Activated CD4-positive, alpha-beta T cell treated with anti-CD3 and anti-CD28 coated beads for 36 hours (primary cell): ENCODE results near the gene LTB. TPM values are rescaled to one million over a fixed set of nuclear protein-coding genes. Genes with fewer than 3 reads are reported as not detected.

Experiments
- ATAC-seq: fragments of 200-7000 bp; cut with Tn5 transposase; one replicate; pipeline ENCODE4 v1.10.0; 2021; ENCODE audit warnings: mild to moderate bottlenecking, moderate library complexity
- CTCF ChIA-PET: fragments of 350-600 bp; sonication (Branson Sonifier 250); formaldehyde crosslinking; loops from one replicate; lab custom pipeline; 2021; ENCODE audit warnings: antibody characterized with exemption; lab: Charles Lee
- POLR2A ChIA-PET: fragments of 350-600 bp; sonication (Branson Sonifier 250); formaldehyde crosslinking; loops from one replicate; lab custom pipeline; 2021; ENCODE audit warnings: antibody characterized with exemption, inconsistent platforms; lab: Charles Lee
- DNase-seq: peaks from one replicate; pipeline ENCODE4 v3.0.0-alpha.2; 2020
- H3K27ac Mint-ChIP-seq: one replicate; pipeline ENCODE4 v1.8.0; 2021; ENCODE audit warnings: mixed read lengths
- H3K27me3 Mint-ChIP-seq: one replicate; pipeline ENCODE4 v1.8.0; 2021; ENCODE audit warnings: mixed read lengths
- H3K36me3 Mint-ChIP-seq: one replicate; pipeline ENCODE4 v1.8.0; 2021; ENCODE audit warnings: low read depth, mixed read lengths
- H3K4me1 Mint-ChIP-seq: one replicate; pipeline ENCODE4 v1.8.0; 2021; ENCODE audit warnings: mixed read lengths
- H3K4me3 Mint-ChIP-seq: one replicate; pipeline ENCODE4 v1.8.0; 2021; ENCODE audit warnings: mild to moderate bottlenecking, moderate library complexity, mixed read lengths
- H3K9me3 Mint-ChIP-seq: one replicate; pipeline ENCODE4 v1.8.0; 2021; ENCODE audit warnings: low read depth, mixed read lengths
- intact Hi-C, 2 experiments: fragments of 100-400 bp; cut with DNase I in 1 of 2; cut with micrococcal nuclease in 1 of 2; formaldehyde crosslinking; loops; one replicate each; pipeline versions ENCODE4 v1.14.2 to v1.15.1; 2022 to 2024; cut with DNase I, micrococcal nuclease
- total RNA-seq, 2 experiments: library from RNA; stranded (reverse); gene quantifications; one replicate each; pipeline ENCODE4 v1.2.3, GENCODE V29; 2021

LTB gene
- total RNA-seq, 2 experiments from 2014 or later, result 44.9 to 73.3 TPM

GRCh38 chr6:31568537-31568961, 13.7 kb downstream of the LTB start:
- CTCF ChIA-PET, result interaction anchor here (0.9 to 28.5 kb wide), 10 partner anchors 10 to 371 kb away, joined by 3 to 873 read pairs (median 5); partner anchors contain the start of genes ATP6V1G2, DDX39B, LST1 and LTB
- Mint-ChIP-seq H3K36me3 (peaks cover 21% of the 10 kb centered on the region), H3K27me3 (peaks cover 3% of the 10 kb centered on the region), H3K9me3 (no peaks in the 10 kb centered on the region), H3K4me3 (peak overlapping the region; percentile 58), H3K4me1 (peaks cover 86% of the 10 kb centered on the region), H3K27ac (peak overlapping the region; percentile 89)
- POLR2A ChIA-PET, result interaction anchor here (0.6 to 1.8 kb wide), 9 partner anchors 9 to 365 kb away, joined by 3 to 18 read pairs (median 4); partner anchors contain the start of genes GPANK1 and NCR3
- DNase-seq (peak; percentile 83), ATAC-seq (peak; percentile 60)
- intact Hi-C loops, result loop anchor here (1.0 kb wide), 3 partner anchors 8 to 11 kb away; no protein-coding TSS in a partner anchor

- CTCF ChIA-PET, result interaction anchor here (0.9 to 28.5 kb wide), 10 partner anchors 9 to 370 kb away, joined by 3 to 873 read pairs (median 5); partner anchors contain the start of genes ATP6V1G2, DDX39B, LST1 and LTB
- Mint-ChIP-seq H3K9me3 (no peaks in the 10 kb centered on the region), H3K27me3 (peaks cover 3% of the 10 kb centered on the region), H3K36me3 (peaks cover 18% of the 10 kb centered on the region), H3K27ac (peak overlapping the region; percentile 89), H3K4me3 (peak overlapping the region; percentile 58), H3K4me1 (peaks cover 85% of the 10 kb centered on the region)
- peak; percentile 46 for DNase-seq
- POLR2A ChIA-PET, result interaction anchor here (0.6 to 1.8 kb wide), 8 partner anchors 8 to 97 kb away, joined by 3 to 18 read pairs (median 4); partner anchors contain the start of genes GPANK1 and NCR3
- intact Hi-C loops, result loop anchor here (1.0 kb wide), 3 partner anchors 7 to 12 kb away; no protein-coding TSS in a partner anchor
- peak; percentile 13 for ATAC-seq
Measured at GRCh38 chr6:31567531-31568370, 14.5 kb downstream of the LTB start.

GRCh38 chr6:31560697-31561058, 21.5 kb downstream of the LTB start:
- no peak for DNase-seq
- Mint-ChIP-seq H3K4me1 (peaks cover 85% of the 10 kb centered on the region), H3K27me3 (peaks cover 3% of the 10 kb centered on the region), H3K36me3 (peaks cover 50% of the 10 kb centered on the region), H3K4me3 (peak overlapping the region; percentile 66), H3K9me3 (no peaks in the 10 kb centered on the region), H3K27ac (peak overlapping the region; percentile 92)
- ChIA-PET POLR2A (interaction anchor here (2.2 to 4.3 kb wide), 2 partner anchors 7 to 16 kb away, joined by 18 to 43 read pairs; partner anchors contain the start of gene TNF), CTCF (interaction anchor here (0.6 to 7.2 kb wide), 10 partner anchors 14 to 302 kb away, joined by 3 to 101 read pairs (median 4); partner anchors contain the start of genes LST1, NCR3, NEU1 and TNF)
- ATAC-seq, result no peak
- intact Hi-C loops, result loop anchor here (1.0 kb wide), 2 partner anchors 8 to 15 kb away; partner anchors contain the start of gene TNF (in 1 of the 2)

GRCh38 chr6:31559958-31560696, 22.1 kb downstream of the LTB start:
- ChIA-PET CTCF (interaction anchor here (0.5 to 7.2 kb wide), 16 partner anchors 8 to 881 kb away, joined by 3 to 101 read pairs (median 4); partner anchors contain the start of genes LST1, NCR3, NEU1 and NFKBIL1), POLR2A (interaction anchor here (1.1 to 4.3 kb wide), 5 partner anchors 8 to 20 kb away, joined by 4 to 43 read pairs (median 15); partner anchors contain the start of genes LTA and TNF)
- Mint-ChIP-seq H3K4me1 (peaks cover 81% of the 10 kb centered on the region), H3K27me3 (peaks cover 3% of the 10 kb centered on the region), H3K27ac (peak overlapping the region; percentile 92), H3K9me3 (no peaks in the 10 kb centered on the region), H3K4me3 (peak overlapping the region; percentile 66), H3K36me3 (peaks cover 45% of the 10 kb centered on the region)
- intact Hi-C loops, result loop anchor here (1.0 to 2.0 kb wide), 3 partner anchors 8 to 15 kb away; partner anchors contain the start of genes LTA (in 1 of the 2) and TNF (in 1 of the 2)
- peak; percentile 80 for DNase-seq
- peak; percentile 72 for ATAC-seq

- peaks cover 79% of the 10 kb centered on the region for H3K4me1 Mint-ChIP-seq
- peak overlapping the region; percentile 66 for H3K4me3 Mint-ChIP-seq
- peaks cover 45% of the 10 kb centered on the region for H3K36me3 Mint-ChIP-seq
- ChIA-PET POLR2A (interaction anchor here (0.7 to 4.3 kb wide), 8 partner anchors 8 to 341 kb away, joined by 3 to 43 read pairs (median 6); partner anchors contain the start of genes LTA, NFKBIL1 and TNF), CTCF (interaction anchor here (0.6 to 7.2 kb wide), 14 partner anchors 9 to 881 kb away, joined by 3 to 101 read pairs (median 6); partner anchors contain the start of genes LTB, NCR3, NFKBIL1 and TNF)
- intact Hi-C loops, result loop anchor here (1.0 to 2.0 kb wide), 2 partner anchors 9 to 13 kb away; partner anchors contain the start of gene LTA (in 1 of the 2)
- peaks cover 3% of the 10 kb centered on the region for H3K27me3 Mint-ChIP-seq
- ATAC-seq, result peak; percentile 50
- H3K27ac Mint-ChIP-seq, result peak overlapping the region; percentile 92
- H3K9me3 Mint-ChIP-seq, result no peaks in the 10 kb centered on the region
- DNase-seq, result no peak
Measured at GRCh38 chr6:31559606-31559957, 22.6 kb downstream of the LTB start.

- intact Hi-C loops, result loop anchor here (1.0 to 2.0 kb wide), 2 partner anchors 9 to 14 kb away; partner anchors contain the start of gene LTA (in 1 of the 2)
- peaks cover 44% of the 10 kb centered on the region for H3K36me3 Mint-ChIP-seq
- peaks cover 2% of the 10 kb centered on the region for H3K27me3 Mint-ChIP-seq
- ChIA-PET CTCF (interaction anchor here (0.6 to 7.2 kb wide), 13 partner anchors 8 to 55 kb away, joined by 3 to 101 read pairs (median 6); partner anchors contain the start of genes DDX39B, LTB, NCR3 and NFKBIL1), POLR2A (interaction anchor here (0.6 to 4.3 kb wide), 10 partner anchors 8 to 342 kb away, joined by 3 to 43 read pairs (median 4); partner anchors contain the start of genes LTA, NFKBIL1 and TNF)
- peak overlapping the region; percentile 66 for H3K4me3 Mint-ChIP-seq
- peak overlapping the region; percentile 92 for H3K27ac Mint-ChIP-seq
- peak; percentile 82 for DNase-seq
- peak; percentile 47 for ATAC-seq
- no peaks in the 10 kb centered on the region for H3K9me3 Mint-ChIP-seq
- peaks cover 81% of the 10 kb centered on the region for H3K4me1 Mint-ChIP-seq
Measured at GRCh38 chr6:31558631-31559500, 23.4 kb downstream of the LTB start.

- CTCF ChIA-PET, result interaction anchor here (0.6 to 7.2 kb wide), 7 partner anchors 10 to 38 kb away, joined by 3 to 101 read pairs (median 13); partner anchors contain the start of genes DDX39B, LTB, NCR3 and NFKBIL1
- Mint-ChIP-seq H3K36me3 (peaks cover 41% of the 10 kb centered on the region), H3K27me3 (no peaks in the 10 kb centered on the region), H3K4me3 (peak overlapping the region; percentile 66), H3K4me1 (peaks cover 75% of the 10 kb centered on the region), H3K27ac (peak overlapping the region; percentile 92), H3K9me3 (no peaks in the 10 kb centered on the region)
- POLR2A ChIA-PET, result interaction anchor here (1.5 to 4.3 kb wide), 6 partner anchors 10 to 28 kb away, joined by 3 to 43 read pairs (median 12); partner anchors contain the start of genes LTA, NFKBIL1 and TNF
- DNase-seq (no peak), ATAC-seq (no peak)
- intact Hi-C loops, result loop anchor here in 1 of 2 experiments (2.0 kb wide), 1 partner anchor 15 kb away; the partner anchor contains the start of gene LTA
Measured at GRCh38 chr6:31558318-31558625, 24.0 kb downstream of the LTB start.

DNA sequence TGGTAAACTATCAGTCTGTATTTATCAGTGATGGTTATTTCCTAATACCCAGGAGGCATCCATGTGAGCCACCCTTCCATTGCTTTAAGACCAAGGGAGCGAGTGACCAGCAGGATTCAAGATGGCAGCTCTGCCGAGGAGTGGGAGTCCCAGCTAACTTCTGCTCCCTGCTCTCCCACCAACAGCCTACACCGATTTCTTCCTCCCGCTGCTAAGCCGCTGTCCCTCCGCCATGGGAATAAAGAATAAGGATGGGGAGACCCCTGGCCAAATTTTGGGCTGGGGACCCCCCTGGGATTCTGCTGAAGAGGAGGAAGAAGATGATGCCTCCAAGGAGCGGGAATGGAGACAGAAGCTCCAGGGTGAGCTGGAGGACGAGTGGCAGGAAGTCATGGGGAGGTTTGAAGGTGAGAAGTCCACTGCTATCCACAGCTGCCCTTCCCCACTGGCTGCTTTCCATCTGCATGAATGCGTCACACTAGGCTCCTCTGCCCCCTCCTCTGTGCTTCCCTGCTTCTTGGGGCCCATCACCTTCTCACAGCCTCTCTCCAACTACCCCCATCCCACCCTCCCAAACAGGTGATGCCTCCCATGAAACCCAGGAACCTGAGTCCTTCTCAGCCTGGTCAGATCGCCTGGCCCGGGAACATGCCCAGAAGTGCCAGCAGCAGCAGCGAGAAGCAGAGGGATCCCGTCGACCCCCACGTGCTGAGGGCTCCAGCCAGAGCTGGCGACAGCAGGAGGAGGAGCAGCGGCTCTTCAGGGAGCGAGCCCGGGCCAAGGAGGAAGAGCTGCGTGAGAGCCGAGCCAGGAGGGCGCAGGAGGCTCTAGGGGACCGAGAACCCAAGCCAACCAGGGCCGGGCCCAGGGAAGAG, 24.5 kb downstream of the LTB start:
- intact Hi-C loops, result loop anchor here in 1 of 2 experiments (2.0 kb wide), 1 partner anchor 15 kb away; the partner anchor contains the start of gene LTA
- H3K27me3 Mint-ChIP-seq, result no peaks in the 10 kb centered on the region
- ATAC-seq, result no peak
- H3K36me3 Mint-ChIP-seq, result peaks cover 40% of the 10 kb centered on the region
- peak overlapping the region; percentile 66 for H3K4me3 Mint-ChIP-seq
- DNase-seq, result no peak
- H3K4me1 Mint-ChIP-seq, result peaks cover 72% of the 10 kb centered on the region
- POLR2A ChIA-PET, result interaction anchor here (0.7 to 4.3 kb wide), 4 partner anchors 10 to 35 kb away, joined by 3 to 43 read pairs (median 8); partner anchors contain the start of genes NCR3, NFKBIL1 and TNF
- CTCF ChIA-PET, result interaction anchor here (1.2 to 7.2 kb wide), 5 partner anchors 9 to 39 kb away, joined by 3 to 101 read pairs (median 16); partner anchors contain the start of genes DDX39B, NCR3, NFKBIL1 and TNF
- peak overlapping the region; percentile 77 for H3K27ac Mint-ChIP-seq
- no peaks in the 10 kb centered on the region for H3K9me3 Mint-ChIP-seq
